HCT116 (cell line): ENCODE measurements around the gene FHIT. TPM values are rescaled to one million over a fixed set of nuclear protein-coding genes. Genes with fewer than 3 reads are reported as not detected.

Source experiments
- ATAC-seq: fragments of 200-7000 bp; cut with Tn5 transposase; 2 replicates; pipeline ENCODE4 v1.9.1; 2020; ENCODE audit warnings: mild to moderate bottlenecking, moderate library complexity
- BruUV-seq: library from RNA; stranded (reverse); fragments of 400-500 nt; replicated peaks from 2 replicates; lab custom pipeline; 2021; lab: Mats Ljungman, UMichigan
- CTCF ChIA-PET: fragments of 300-600 bp; sonication (Branson Sonifier 250); formaldehyde crosslinking; loops from one replicate; lab custom pipeline; 2021; ENCODE audit warnings: antibody characterized with exemption; lab: Charles Lee
- POLR2A ChIA-PET: fragments of 300-600, 350-600 bp; sonication (Branson Sonifier 250); formaldehyde crosslinking; loops from one replicate; lab custom pipeline; 2021; ENCODE audit warnings: antibody characterized with exemption; lab: Charles Lee
- RAD21 ChIA-PET, 2 experiments: fragments of 300-600 bp; sonication (Branson Sonifier 250); formaldehyde crosslinking; loops; one replicate each; lab custom pipeline; 2023; ENCODE audit warnings: low total read pairs in 2 of 2; ENCODE audit not compliant: uncharacterized antibody in 2 of 2, unreplicated experiment in 2 of 2, low non-redundant PET in 1 of 2; lab: Charles Lee
- DNase-seq: peaks from one replicate; pipeline ENCODE4 v3.0.0-alpha.2; 2010; ENCODE audit warnings: low read depth, low spot score
- H2AFZ ChIP-seq: fragments of 200-600 bp; shearing (Covaris generic), sonication (generic); 2 replicates; pipeline ENCODE4 v1.6.1; 2017; ENCODE audit warnings: low read depth, mixed run types, mixed read lengths, antibody characterized with exemption, low read length; ENCODE audit not compliant: poor library complexity, severe bottlenecking
- H3K27ac ChIP-seq: 2 replicates; pipeline ENCODE4 v1.5.1; 2012; ENCODE audit warnings: low read depth, low read length
- H3K27me3 ChIP-seq: fragments of 200-600 bp; sonication (generic); 2 replicates; pipeline ENCODE4 v1.6.1; 2016; ENCODE audit warnings: mixed run types, low read length, mixed read lengths; ENCODE audit not compliant: insufficient read depth
- H3K36me3 ChIP-seq, 2 experiments: fragments of 200-500 bp in 1 of 2; fragments of 200-600 bp in 1 of 2; sonication (Bioruptor generic) in 1 of 2; sonication (generic) in 1 of 2; 2 replicates each; pipeline versions ENCODE4 v1.5.1 to v1.6.1; 2014 to 2016; ENCODE audit warnings: low read length in 2 of 2, inconsistent platforms in 1 of 2, mixed read lengths in 1 of 2, mixed run types in 1 of 2; ENCODE audit not compliant: insufficient read depth in 2 of 2, control insufficient read depth in 1 of 2
- H3K4me1 ChIP-seq, 2 experiments: fragments of 200-600 bp in 1 of 2; sonication (generic) in 1 of 2; 2 replicates each; pipeline versions ENCODE4 v1.5.1 to v1.6.1; 2012 to 2017; ENCODE audit warnings: low read length in 2 of 2, inconsistent platforms in 1 of 2, mild to moderate bottlenecking in 1 of 2, mixed read lengths in 1 of 2, mixed run types in 1 of 2, moderate library complexity in 1 of 2; ENCODE audit not compliant: insufficient read depth in 2 of 2, control insufficient read depth in 1 of 2
- H3K4me2 ChIP-seq: fragments of 200-600 bp; sonication (generic); 2 replicates; pipeline ENCODE4 v1.6.1; 2017; ENCODE audit warnings: mixed run types, low read length, mixed read lengths
- H3K4me3 ChIP-seq, 2 experiments: fragments of 200-600 bp in 1 of 2; sonication (generic) in 1 of 2; replicated peaks in 1 of 2; 2 replicates each; pipeline ENCODE4 v1.5.1; 2011 to 2016; ENCODE audit warnings: low read length in 2 of 2, control low read depth in 1 of 2, low read depth in 1 of 2, mild to moderate bottlenecking in 1 of 2, mixed read lengths in 1 of 2, mixed run types in 1 of 2
- H3K79me2 ChIP-seq: fragments of 200-600 bp; sonication (generic); 2 replicates; pipeline ENCODE4 v1.6.1; 2017; ENCODE audit warnings: mild to moderate bottlenecking, mixed run types, low read length, moderate library complexity, mixed read lengths; ENCODE audit not compliant: insufficient read depth
- H3K9ac ChIP-seq: fragments of 200-600 bp; sonication (generic); 2 replicates; pipeline ENCODE4 v1.6.1; 2016; ENCODE audit warnings: low read length, mixed read lengths
- H3K9me2 ChIP-seq: fragments of 200-600 bp; sonication (generic), shearing (Covaris generic); 2 replicates; pipeline ENCODE4 v1.6.1; 2017; ENCODE audit warnings: mixed run types, mild to moderate bottlenecking, moderate library complexity; ENCODE audit not compliant: insufficient read depth
- H3K9me3 ChIP-seq, 2 experiments: fragments of 200-500 bp in 1 of 2; fragments of 200-600 bp in 1 of 2; sonication (Bioruptor generic) in 1 of 2; sonication (generic) in 1 of 2; 2 replicates each; pipeline ENCODE4 v1.6.1; 2014 to 2017; ENCODE audit warnings: low read length in 2 of 2, mixed read lengths in 2 of 2, inconsistent platforms in 1 of 2, low read depth in 1 of 2, mild to moderate bottlenecking in 1 of 2, mixed run types in 1 of 2, moderate library complexity in 1 of 2; ENCODE audit not compliant: control insufficient read depth in 1 of 2, insufficient read depth in 1 of 2
- H4K20me1 ChIP-seq: fragments of 200-600 bp; sonication (generic), shearing (Covaris generic); 2 replicates; pipeline ENCODE4 v1.6.1; 2017; ENCODE audit warnings: mixed run types, mild to moderate bottlenecking, moderate library complexity; ENCODE audit not compliant: insufficient read depth
- CBX3 ChIP-seq: IDR thresholded peaks from 2 replicates; pipeline ENCODE4 v1.6.1; 2012; ENCODE audit warnings: low read depth
- CTCF ChIP-seq, 3 experiments: fragments of 200-600 bp in 1 of 3; sonication (generic) in 1 of 3; IDR thresholded peaks in 2 of 3; conservative IDR thresholded peaks in 1 of 3; 2 replicates each; pipeline ENCODE4 v1.5.1; 2012 to 2017; ENCODE audit warnings: low read depth in 2 of 3, low read length in 2 of 3, antibody characterized with exemption in 1 of 3, borderline replicate concordance in 1 of 3, control low read depth in 1 of 3, mild to moderate bottlenecking in 1 of 3, mixed read lengths in 1 of 3, mixed run types in 1 of 3, moderate library complexity in 1 of 3; ENCODE audit not compliant: insufficient read depth in 1 of 3
- ELF1 ChIP-seq: IDR thresholded peaks from 2 replicates; pipeline ENCODE4 v1.6.1; 2012; ENCODE audit warnings: low read depth, borderline replicate concordance
- EZH2phosphoT487 ChIP-seq: fragments of 200-600 bp; IDR thresholded peaks from 2 replicates; pipeline ENCODE4 v1.6.1; 2018; ENCODE audit warnings: antibody characterized with exemption, borderline replicate concordance
- JUND ChIP-seq: IDR thresholded peaks from 2 replicates; pipeline ENCODE4 v1.6.1; 2012
- MAX ChIP-seq: IDR thresholded peaks from 2 replicates; pipeline ENCODE4 v1.6.1; 2012
- POLR2A ChIP-seq: IDR thresholded peaks from 2 replicates; pipeline ENCODE4 v1.7.0; 2011; ENCODE audit warnings: borderline replicate concordance; ENCODE audit not compliant: insufficient read depth, insufficient read length; ENCODE audit errors: extremely low read depth
- POLR2AphosphoS5 ChIP-seq: IDR thresholded peaks from 2 replicates; pipeline ENCODE4 v1.6.1; 2011; ENCODE audit warnings: mild to moderate bottlenecking, low read depth, low read length, moderate library complexity
- RAD21 ChIP-seq: IDR thresholded peaks from 2 replicates; pipeline ENCODE4 v1.6.1; 2012; ENCODE audit warnings: low read depth, mild to moderate bottlenecking
- SIN3A ChIP-seq: IDR thresholded peaks from 2 replicates; pipeline ENCODE4 v1.6.1; 2012; ENCODE audit warnings: low read depth
- YY1 ChIP-seq: IDR thresholded peaks from 2 replicates; pipeline ENCODE4 v1.6.1; 2011; ENCODE audit warnings: low read length, low read depth, moderate library complexity, mild to moderate bottlenecking; ENCODE audit not compliant: insufficient replicate concordance; ENCODE audit errors: extremely low read depth
- ZFX ChIP-seq: fragments of 450-650 bp; IDR thresholded peaks from 2 replicates; pipeline ENCODE4 v1.6.1; 2017
- intact Hi-C: fragments of 100-400 bp; cut with micrococcal nuclease; formaldehyde crosslinking; loops from 2 replicates; pipeline ENCODE4 v1.10.0; 2022
- total RNA-seq: library from RNA; stranded (reverse); gene quantifications from one replicate; pipeline ENCODE4 v1.2.1, GENCODE V29; 2021; ENCODE audit not compliant: unreplicated experiment

The FHIT gene
- total RNA-seq, 1 experiment from 2014 or later = 20.1 TPM

DNA sequence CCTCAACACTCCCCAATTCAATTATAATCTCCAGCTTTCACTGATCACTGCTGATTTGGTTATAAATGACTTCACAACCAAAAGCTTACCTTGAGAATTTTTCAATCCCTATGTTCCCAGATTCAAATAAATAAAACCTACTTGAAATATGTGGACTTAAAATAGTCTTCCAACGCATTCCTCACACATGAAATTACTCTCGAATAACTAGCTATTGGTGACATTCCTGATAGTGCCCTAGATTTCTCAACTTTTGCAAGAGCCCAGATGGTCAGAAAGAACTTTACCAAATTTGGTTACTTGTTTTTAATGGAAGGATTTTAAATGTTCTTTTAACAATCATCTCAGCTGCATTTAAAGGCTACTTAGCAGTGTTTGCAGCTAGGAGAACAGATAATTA, 605.5 kb downstream of the FHIT start:
- H3K27ac ChIP-seq = no peak overlapping the region
- no peaks in the 10 kb centered on the region for H4K20me1 ChIP-seq
- ChIA-PET RAD21 (no interaction called here), CTCF (no interaction called here), POLR2A (no interaction called here)
- no peaks in the 10 kb centered on the region for H3K9me3 ChIP-seq
- intact Hi-C loops = no loop called here
- no TSS peak for BruUV-seq
- no peak overlapping the region for H3K9ac ChIP-seq
- H3K4me2 ChIP-seq = no peak overlapping the region
- H2AFZ ChIP-seq = no peak overlapping the region
- no peaks in the 10 kb centered on the region for H3K27me3 ChIP-seq
- H3K4me1 ChIP-seq = no peaks in the 10 kb centered on the region
- ATAC-seq = no peak
- no peak for TF ChIP-seq CBX3
- no peak for TF ChIP-seq ELF1
- no peak for TF ChIP-seq YY1
- no peak for TF ChIP-seq EZH2phosphoT487
- TF ChIP-seq, all 23 proteins: peak for 0
- H3K9me2 ChIP-seq = no peaks in the 10 kb centered on the region
- H3K79me2 ChIP-seq = no peaks in the 10 kb centered on the region
- DNase-seq = no peak
- H3K4me3 ChIP-seq = no peak overlapping the region
- no peaks in the 10 kb centered on the region for H3K36me3 ChIP-seq

DNA sequence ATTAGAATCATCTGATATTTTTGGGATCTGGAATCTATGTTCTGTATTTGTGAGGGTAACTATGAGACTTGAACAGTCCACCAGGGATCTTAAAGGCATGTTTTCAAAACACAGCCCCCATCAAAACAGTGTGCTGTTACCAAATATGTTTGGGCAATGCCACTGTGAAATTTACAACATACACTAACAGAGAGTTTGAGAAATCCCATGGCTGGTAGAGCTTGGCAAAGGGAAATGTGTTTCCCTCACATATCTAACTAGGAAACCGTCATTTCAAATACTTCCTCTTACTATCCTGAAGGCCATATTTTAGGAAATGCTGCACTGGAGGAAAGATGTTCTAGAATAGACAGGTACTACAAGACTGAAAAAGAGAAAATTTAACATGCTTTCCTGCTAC, 607.4 kb downstream of the FHIT start:
- no peak overlapping the region for H3K27ac ChIP-seq
- RAD21 ChIA-PET = no interaction called here
- CTCF ChIA-PET = no interaction called here
- no peaks in the 10 kb centered on the region for H4K20me1 ChIP-seq
- POLR2A ChIA-PET = no interaction called here
- no peaks in the 10 kb centered on the region for H3K27me3 ChIP-seq
- H2AFZ ChIP-seq = no peak overlapping the region
- H3K4me2 ChIP-seq = no peak overlapping the region
- H3K79me2 ChIP-seq = no peaks in the 10 kb centered on the region
- TF ChIP-seq JUND (no peak), ZFX (no peak), RAD21 (no peak), POLR2A (no peak), SIN3A (no peak), EZH2phosphoT487 (no peak), POLR2AphosphoS5 (no peak), CTCF (IDR thresholded peaks at IDR 0.05 in 2 of 3, conservative IDR thresholded peaks at IDR 0.05 in 1 of 3; ENCODE audit: borderline replicate concordance in 1 of 3, insufficient read depth in 1 of 3, low read depth in 2 of 3, low read length in 2 of 3) (no peak), MAX (no peak)
- TF ChIP-seq, all 23 proteins: peak for 0
- no peak for DNase-seq
- H3K9ac ChIP-seq = no peak overlapping the region
- intact Hi-C loops = no loop called here
- no peaks in the 10 kb centered on the region for H3K4me1 ChIP-seq
- no peak overlapping the region for H3K4me3 ChIP-seq
- H3K9me3 ChIP-seq = no peaks in the 10 kb centered on the region
- no peaks in the 10 kb centered on the region for H3K36me3 ChIP-seq
- no peak for ATAC-seq
- H3K9me2 ChIP-seq = no peaks in the 10 kb centered on the region
- no TSS peak for BruUV-seq
